ENCODE data around the gene SNRNP35.

The SNRNP35 gene

DNA sequence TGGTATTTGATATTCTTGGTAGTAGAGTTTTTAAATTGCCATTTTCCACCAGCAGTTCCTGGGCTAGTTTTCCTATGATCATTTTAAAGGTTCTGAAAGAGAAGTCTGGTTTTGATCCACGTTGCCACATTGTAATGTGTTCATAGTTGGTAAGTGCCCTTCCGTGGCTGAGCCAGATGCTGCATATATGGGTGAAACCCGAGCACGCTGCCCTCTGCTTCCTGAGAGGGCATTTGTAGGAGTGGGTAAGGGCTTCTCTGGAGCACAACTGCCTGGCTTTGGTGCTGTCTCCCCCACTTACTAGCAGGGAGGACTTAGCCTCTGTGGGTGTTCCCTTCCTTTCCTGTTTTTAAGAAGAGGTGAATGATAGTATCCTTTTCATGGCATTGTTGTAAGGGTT, 7.1 kb downstream of the SNRNP35 start:
- TF ChIP-seq EZH2phosphoT487 (IDR thresholded peaks at IDR 0.05; ENCODE audit: low read length): no peak
- TF ChIP-seq, protein P1, sequence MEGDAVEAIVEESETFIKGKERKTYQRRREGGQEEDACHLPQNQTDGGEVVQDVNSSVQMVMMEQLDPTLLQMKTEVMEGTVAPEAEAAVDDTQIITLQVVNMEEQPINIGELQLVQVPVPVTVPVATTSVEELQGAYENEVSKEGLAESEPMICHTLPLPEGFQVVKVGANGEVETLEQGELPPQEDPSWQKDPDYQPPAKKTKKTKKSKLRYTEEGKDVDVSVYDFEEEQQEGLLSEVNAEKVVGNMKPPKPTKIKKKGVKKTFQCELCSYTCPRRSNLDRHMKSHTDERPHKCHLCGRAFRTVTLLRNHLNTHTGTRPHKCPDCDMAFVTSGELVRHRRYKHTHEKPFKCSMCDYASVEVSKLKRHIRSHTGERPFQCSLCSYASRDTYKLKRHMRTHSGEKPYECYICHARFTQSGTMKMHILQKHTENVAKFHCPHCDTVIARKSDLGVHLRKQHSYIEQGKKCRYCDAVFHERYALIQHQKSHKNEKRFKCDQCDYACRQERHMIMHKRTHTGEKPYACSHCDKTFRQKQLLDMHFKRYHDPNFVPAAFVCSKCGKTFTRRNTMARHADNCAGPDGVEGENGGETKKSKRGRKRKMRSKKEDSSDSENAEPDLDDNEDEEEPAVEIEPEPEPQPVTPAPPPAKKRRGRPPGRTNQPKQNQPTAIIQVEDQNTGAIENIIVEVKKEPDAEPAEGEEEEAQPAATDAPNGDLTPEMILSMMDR (IDR thresholded peaks at IDR 0.05; ENCODE audit: low read length): no peak
- TF ChIP-seq EZH2 (optimal IDR thresholded peaks at IDR 0.05; ENCODE audit: low read depth, low read length): no peak
- no peak overlapping the region for H2AFZ ChIP-seq (ENCODE audit: low read length)
- no peaks in the 10 kb centered on the region for H4K20me1 ChIP-seq (ENCODE audit: insufficient read depth, low read length)
- H3K9me2 ChIP-seq (replicated peaks; ENCODE audit: insufficient read depth, low read length): no peaks in the 10 kb centered on the region
- H3K36me3 ChIP-seq (replicated peaks; ENCODE audit: insufficient read depth, low read length): no peaks in the 10 kb centered on the region
- H3K4me2 ChIP-seq (ENCODE audit: low read depth, low read length): no peak overlapping the region
- no peak overlapping the region for H3K27ac ChIP-seq (ENCODE audit: low read length)
- H3K27me3 ChIP-seq (replicated peaks; ENCODE audit: insufficient read depth, low read length): no peaks in the 10 kb centered on the region
- H3K4me1 ChIP-seq (ENCODE audit: low read length): no peaks in the 10 kb centered on the region
- peaks cover 6% of the 10 kb centered on the region for H3K79me2 ChIP-seq (ENCODE audit: low read length)
- no peak for DNase-seq
- no peak overlapping the region for H3K4me3 ChIP-seq (ENCODE audit: low read length)
- H3K9me3 ChIP-seq (replicated peaks; ENCODE audit: insufficient read depth, low read length): no peaks in the 10 kb centered on the region
- no peak overlapping the region for H3K9ac ChIP-seq (ENCODE audit: low read length)
- H3F3A ChIP-seq (ENCODE audit: insufficient read depth, low read length): no peaks in the 10 kb centered on the region

DNA sequence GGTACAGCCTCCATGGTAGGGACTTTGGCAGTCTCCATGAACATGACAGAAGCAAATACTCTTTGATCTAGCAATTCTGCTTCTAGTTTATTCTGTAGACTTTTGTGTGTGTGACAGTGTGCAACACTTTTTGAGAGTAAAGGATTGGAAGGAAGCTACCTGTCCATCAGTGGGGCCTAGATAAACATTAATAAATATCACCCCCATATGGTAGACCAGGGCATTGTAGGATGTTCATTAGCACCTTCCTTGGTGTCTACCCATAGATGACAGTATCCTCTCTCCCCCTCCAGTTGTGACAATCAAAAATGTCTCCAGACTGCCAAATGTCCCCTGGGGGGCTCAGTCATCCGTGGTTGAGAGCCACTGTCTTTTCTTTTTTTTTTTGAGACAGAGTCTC, 10.8 kb downstream of the SNRNP35 start:
- H3K9me3 ChIP-seq (replicated peaks; ENCODE audit: insufficient read depth, low read length): no peaks in the 10 kb centered on the region
- no peaks in the 10 kb centered on the region for H3K9me2 ChIP-seq (replicated peaks; ENCODE audit: insufficient read depth, low read length)
- TF ChIP-seq EZH2 (optimal IDR thresholded peaks at IDR 0.05; ENCODE audit: low read depth, low read length) (no peak), EZH2phosphoT487 (IDR thresholded peaks at IDR 0.05; ENCODE audit: low read length) (no peak)
- TF ChIP-seq, protein P1 (IDR thresholded peaks at IDR 0.05; ENCODE audit: low read length): peak; percentile 22
- no peaks in the 10 kb centered on the region for H4K20me1 ChIP-seq (ENCODE audit: insufficient read depth, low read length)
- no peak overlapping the region for H3K9ac ChIP-seq (ENCODE audit: low read length)
- H2AFZ ChIP-seq (ENCODE audit: low read length): no peak overlapping the region
- H3K79me2 ChIP-seq (ENCODE audit: low read length): no peaks in the 10 kb centered on the region; the same call in 1 of the 2 replicates
- H3K4me1 ChIP-seq (ENCODE audit: low read length): no peaks in the 10 kb centered on the region
- DNase-seq: no peak
- no peaks in the 10 kb centered on the region for H3K36me3 ChIP-seq (replicated peaks; ENCODE audit: insufficient read depth, low read length)
- H3K4me2 ChIP-seq (ENCODE audit: low read depth, low read length): no peak overlapping the region
- no peak overlapping the region for H3K4me3 ChIP-seq (ENCODE audit: low read length)
- H3F3A ChIP-seq (ENCODE audit: insufficient read depth, low read length): no peaks in the 10 kb centered on the region
- H3K27ac ChIP-seq (ENCODE audit: low read length): no peak overlapping the region
- no peaks in the 10 kb centered on the region for H3K27me3 ChIP-seq (replicated peaks; ENCODE audit: insufficient read depth, low read length)

- Histone ChIP-seq H3K4me2 (ENCODE audit: low read depth, low read length) (no peak overlapping the region), H3K27ac (ENCODE audit: low read length) (no peak overlapping the region), H3F3A (ENCODE audit: insufficient read depth, low read length) (no peaks in the 10 kb centered on the region), H3K9ac (ENCODE audit: low read length) (no peak overlapping the region), H3K27me3 (replicated peaks; ENCODE audit: insufficient read depth, low read length) (no peaks in the 10 kb centered on the region), H3K4me3 (ENCODE audit: low read length) (no peak overlapping the region), H3K36me3 (replicated peaks; ENCODE audit: insufficient read depth, low read length) (no peaks in the 10 kb centered on the region), H3K4me1 (ENCODE audit: low read length) (no peaks in the 10 kb centered on the region), H3K9me2 (replicated peaks; ENCODE audit: insufficient read depth, low read length) (no peaks in the 10 kb centered on the region), H4K20me1 (ENCODE audit: insufficient read depth, low read length) (no peaks in the 10 kb centered on the region), H2AFZ (ENCODE audit: low read length) (no peak overlapping the region), H3K79me2 (ENCODE audit: low read length) (no peaks in the 10 kb centered on the region; the same call in 1 of the 2 replicates), H3K9me3 (replicated peaks; ENCODE audit: insufficient read depth, low read length) (no peaks in the 10 kb centered on the region)
- no peak for TF ChIP-seq EZH2phosphoT487 (IDR thresholded peaks at IDR 0.05; ENCODE audit: low read length)
- TF ChIP-seq, protein P1 (IDR thresholded peaks at IDR 0.05; ENCODE audit: low read length): no peak
- no peak for TF ChIP-seq EZH2 (optimal IDR thresholded peaks at IDR 0.05; ENCODE audit: low read depth, low read length)
- no peak for DNase-seq
Measured at GRCh38 chr12:123469978-123470377, 12.0 kb downstream of the SNRNP35 start.
